ENCODE data around the gene AKIRIN2.
"Not testable (repeated sequence)": the region's sequence is repeated elsewhere in the genome, so short reads cannot be mapped to it uniquely, and the experiment has no call there.

Gene AKIRIN2

DNA sequence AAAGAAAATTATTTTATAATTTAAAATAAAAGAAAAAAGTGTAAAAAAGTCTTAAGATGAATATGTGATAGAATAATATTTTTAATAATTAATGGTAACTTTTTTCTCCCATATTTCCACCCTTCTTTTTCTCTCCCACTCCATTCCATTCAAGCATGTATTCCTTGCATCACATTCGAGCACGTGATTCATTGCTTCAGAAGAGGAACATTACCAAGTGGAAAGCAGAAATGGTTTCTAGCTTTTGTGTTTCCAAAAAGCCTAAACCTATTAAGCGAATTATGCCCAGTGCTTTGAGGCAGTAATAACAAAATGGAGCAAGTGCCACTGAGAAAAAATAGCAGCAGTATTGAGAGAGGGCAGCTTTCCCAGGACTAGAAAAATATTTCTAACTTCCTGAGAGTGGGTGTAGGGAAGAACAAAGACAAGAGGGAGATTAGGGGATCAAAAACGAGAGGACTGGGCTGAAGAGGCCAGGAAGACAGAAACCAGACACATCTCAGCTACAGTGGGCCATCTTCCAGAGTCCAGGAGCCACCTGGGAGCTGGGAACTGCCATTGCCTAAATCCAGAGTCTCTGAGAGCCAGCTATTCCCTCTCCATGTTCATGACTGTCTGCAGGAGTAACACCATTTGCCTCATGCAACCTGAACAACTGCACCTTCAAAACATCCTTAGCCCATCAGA is 15.0 kb upstream of the AKIRIN2 start:
- DNase-seq, result no peak

DNA sequence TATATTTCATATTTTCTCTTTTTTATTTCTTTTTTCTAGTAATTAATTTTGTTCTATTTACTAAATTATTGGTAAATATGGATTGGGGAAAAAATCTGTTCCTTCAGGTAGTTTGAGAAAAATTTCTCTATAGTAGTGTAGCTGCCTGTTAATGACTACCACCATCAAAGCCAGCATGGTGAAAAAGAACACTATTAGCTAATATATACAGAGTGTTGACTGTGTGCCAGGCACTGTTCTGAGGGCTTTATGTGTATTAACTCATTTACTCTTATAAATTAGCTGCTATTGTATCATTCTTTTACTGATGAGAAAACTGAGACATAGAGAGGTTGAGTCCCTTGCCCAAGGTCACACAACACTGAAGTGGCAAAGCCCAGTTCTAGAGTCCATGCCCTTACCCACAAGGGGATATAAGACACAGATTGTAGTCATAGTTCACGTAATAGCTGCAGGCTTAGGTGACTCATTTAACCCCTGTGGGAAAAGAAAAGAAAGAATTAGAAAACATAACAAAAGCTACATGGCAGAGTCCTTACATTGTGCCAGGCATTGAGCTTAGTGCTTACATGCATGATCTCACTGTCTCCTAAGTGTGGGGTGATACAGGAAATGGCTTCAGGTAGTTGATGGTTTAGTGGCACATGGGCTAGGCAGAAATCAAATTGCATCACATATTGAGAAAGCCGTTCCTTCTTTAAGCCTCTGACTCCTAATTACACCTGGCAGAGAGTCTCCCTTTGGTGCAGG is 12.2 kb upstream of the AKIRIN2 start:
- DNase-seq, result no peak

DNA sequence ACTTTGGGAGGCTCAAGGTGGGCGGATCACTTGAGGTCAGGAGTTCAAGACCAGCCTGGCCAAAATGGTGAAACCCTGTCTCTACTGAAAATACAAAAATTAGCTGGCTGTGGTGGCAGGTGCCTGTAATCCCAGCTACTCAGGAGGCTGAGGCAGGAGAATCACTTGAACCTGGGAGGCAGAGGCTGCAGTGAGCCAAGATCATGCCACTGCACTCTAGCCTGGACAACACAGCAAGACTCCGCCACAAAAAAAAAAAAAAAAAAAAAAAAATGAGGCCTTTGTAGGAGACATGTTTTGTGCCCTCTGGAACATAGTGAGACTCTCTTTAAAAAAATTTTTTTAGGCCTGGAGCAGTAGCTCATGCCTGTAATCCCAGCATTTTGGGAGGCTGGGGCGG is 10.7 kb upstream of the AKIRIN2 start:
- not testable (repeated sequence) for DNase-seq

DNA sequence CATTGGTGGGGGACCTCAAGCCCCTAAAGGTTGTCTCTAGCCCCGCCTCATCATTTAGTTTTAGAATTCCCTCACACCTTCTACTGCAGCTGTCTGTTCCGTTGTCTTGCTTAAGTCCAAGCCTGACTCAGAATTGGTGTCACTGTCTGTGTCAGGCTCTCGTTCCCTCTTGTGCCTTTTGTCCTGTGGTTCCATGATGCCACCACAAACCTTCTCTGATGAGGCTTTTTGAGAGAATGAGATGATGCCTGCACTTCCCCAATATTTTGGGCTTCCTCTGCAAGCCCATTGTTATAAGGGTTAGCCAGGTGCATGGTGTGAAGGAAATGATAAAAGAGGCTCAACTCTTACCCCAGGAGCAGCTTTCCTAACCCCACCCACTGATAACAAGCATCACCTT is 8.1 kb upstream of the AKIRIN2 start:
- DNase-seq, result no peak

DNA sequence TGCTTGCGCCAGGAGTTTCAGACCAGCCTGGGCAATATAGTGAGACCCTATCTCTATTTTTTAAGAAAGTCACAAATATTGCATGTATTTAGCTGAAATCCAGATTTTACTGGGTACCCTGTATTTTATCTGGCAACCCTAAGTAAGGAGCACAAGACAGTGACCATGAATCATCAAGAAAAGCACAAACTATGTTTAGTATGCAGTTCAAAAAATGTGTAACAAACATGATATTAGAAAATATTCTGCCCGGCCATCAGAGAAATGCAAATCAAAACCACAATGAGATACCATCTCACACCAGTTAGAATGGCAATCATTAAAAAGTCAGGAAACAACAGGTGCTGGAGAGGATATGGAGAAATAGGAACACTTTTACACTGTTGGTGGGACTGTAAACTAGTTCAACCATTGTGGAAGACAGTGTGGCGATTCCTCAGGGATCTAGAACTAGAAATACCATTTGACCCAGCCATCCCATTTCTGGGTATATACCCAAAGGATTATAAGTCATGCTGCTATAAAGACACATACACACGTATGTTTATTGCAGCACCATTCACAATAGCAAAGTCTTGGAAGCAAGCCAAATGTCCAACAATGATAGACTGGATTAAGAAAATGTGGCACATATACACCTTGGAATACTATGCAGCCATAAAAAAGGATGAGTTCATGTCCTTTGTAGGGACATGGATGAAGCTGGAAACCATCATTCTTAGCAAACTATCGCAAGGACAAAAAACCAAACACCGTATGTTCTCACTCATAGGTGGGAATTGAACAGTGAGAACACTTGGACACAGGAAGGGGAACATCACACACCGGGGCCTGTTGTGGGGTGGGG is 6.8 kb upstream of the AKIRIN2 start:
- DNase-seq, result not testable (repeated sequence)

GRCh38 chr6:87706187-87706966 is 4.3 kb upstream of the AKIRIN2 start:
- DNase-seq, result no peak

DNA sequence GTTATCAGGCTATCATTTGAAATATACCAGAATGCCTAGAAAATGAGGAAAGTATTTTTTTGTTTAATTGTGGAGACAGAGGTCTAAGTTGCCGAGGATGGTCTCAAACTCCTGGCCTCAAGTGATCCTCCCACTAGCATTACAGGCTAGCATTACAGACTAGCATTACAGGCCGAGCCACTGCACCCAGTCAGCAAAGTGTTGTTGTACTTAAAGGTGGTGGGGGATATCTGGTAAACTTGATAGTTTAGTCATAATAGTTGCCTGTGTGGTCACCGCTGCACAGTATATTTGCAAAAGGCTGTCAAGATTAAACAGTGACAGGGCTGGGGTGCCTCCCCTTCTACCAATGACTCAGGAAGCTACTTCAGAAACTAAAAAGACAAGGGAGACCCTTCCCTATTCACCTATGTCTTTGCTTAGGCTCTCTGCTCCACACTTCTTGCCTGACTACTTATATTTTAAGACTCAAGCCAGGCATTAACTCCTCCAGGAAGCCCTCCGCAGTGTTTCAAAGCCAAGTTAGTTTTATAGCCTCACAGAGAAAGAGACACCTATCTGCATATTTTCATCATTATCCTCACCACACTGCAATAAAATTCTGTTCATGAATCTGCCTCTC is 3.1 kb upstream of the AKIRIN2 start:
- DNase-seq, result no peak

- not testable (repeated sequence) for DNase-seq
Measured at GRCh38 chr6:87703039-87703438, 1.0 kb upstream of the AKIRIN2 start.

DNA sequence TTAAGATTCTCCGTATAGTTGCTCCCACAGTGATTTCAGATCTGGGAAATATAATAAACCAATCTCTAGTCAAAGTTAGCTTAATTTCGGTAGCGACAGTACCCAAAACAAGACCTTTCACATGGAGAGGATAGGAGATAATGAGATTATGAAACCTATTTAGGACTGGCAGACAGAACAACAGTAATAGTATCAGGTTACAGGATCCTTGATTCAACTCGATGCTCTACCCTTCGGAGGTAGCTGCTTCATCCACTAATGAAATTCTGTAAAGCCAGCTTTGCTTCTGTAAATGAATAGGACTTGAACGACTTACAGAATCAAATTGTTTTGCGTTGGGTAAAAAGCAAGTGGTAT is 534 bp upstream of the AKIRIN2 start:
- DNase-seq, result no peak

DNA sequence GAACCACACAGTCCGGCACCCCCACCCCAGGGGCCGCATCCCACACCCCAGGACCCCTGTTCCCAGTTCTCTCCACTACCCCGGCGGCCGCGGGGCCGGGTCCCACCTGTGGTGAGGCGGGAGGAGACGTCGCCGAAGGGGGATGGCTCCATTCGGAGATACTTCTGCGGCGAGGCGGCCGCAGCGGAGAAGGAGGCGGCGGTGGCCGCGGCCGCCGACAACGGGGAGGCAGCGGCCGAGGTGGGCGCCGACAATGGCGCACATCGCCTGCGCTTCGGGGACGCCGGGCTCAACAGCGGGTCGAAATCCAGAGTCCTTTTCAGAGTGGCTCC is 723 bp downstream of the AKIRIN2 start:
- DNase-seq, result no peak

DNA sequence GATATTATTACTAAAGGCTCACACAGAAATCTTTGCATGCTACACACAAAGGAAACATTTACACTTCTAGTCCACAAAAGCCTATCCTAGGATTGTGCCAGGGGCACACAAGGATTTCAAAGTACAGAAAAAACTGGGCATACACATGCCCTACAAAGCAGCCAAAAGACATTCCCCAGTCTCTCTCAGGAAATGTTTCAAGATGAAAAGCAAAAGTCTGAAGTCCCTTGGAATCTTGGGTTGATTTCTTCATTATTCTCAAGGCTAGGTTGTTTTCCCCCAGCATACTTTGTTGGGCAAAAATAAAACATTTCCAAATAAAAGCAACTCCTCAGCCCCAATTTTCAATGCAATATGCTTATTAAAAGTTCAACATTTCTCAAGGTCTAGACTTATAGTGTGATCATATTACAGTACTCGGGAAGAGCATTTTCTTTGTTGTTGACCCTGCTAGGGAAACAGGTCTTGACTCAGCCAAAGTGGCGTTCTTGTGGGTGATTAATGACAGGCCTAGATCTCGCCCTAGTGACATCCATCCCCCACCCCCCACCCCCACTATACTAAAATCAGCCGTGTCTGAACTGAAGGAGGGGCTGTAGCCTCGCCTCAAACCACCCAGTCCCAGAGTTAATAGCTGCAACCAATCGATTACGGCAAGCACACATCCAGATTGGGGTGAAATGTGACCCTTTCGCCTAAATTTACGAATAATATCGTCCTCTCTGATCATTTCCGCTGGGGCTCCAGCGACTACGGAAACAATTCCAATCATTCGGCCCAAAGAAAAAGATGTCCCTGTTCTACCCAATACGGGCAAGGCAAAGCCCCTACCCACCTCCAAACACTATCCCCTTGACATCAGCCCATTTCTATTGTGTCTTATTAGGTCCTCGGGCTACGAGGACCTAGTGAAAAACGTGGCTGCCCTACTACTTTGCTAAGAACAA is 1.4 kb downstream of the AKIRIN2 start:
- peak; percentile 16 for DNase-seq

- DNase-seq, result no peak
Measured at GRCh38 chr6:87699576-87699975, 2.5 kb downstream of the AKIRIN2 start.

DNA sequence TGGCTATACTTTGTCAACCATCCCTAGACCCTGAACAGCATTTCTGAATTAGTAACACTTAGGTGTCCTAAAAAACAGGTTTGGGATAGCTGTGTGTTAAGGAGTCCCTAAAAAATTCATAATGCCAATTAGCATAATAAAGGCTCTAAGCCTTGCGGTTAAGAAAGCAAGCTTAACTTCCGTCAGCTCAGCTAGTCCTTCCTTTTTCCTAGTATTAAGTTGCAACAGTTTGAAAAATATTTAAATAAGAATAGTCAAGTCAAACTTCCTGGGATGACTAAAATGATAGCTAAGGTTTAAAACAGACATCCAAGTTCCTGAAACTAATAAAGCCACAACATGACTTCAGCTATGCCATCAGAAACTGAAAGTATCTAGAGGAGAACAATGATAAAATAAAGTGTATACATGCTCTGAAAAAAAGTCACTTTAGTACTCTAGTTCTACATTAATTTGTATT is 3.5 kb downstream of the AKIRIN2 start:
- DNase-seq, result no peak

DNA sequence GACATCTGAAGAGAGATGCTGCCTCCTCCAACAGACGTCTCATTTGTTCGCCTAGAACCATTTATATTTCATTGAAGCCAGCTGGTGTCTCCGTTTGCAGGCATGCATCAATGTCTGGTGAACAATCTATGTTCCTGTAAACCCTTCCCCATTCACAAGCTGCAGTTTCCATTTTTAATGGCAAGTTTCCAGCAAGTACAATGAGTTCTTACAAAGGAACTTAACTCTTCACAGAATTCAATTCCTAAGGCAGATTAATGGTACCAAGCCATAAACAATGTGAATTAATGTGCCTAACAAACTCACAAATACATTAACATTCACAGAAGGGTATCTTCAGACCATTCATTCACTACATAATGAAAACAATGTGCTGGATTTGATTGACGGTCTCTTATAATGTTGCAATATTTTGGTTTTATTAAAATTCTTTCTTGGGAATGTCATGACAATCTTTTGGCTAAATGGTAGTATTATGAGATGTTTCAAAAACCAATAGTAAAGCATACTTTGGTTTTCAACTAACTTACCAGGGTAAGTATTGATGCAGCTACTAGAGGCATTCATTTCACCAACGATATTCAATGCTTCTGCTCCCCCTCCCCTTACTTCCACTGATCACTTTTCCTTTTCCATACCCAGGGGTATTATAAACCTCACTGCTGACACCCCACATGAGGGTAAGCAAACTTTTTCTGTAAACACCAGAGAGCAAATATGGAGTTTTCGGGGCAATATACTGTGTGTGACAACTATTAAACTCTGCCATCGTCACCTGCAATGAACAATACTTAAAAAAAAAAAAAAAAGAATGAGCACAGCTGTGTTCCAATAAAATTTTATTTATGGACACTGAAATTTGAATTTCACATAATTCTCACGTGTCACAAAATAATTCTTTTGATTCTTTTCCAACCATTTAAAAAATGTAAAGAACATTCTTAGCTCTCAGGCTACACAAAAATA is 4.2 kb downstream of the AKIRIN2 start:
- no peak for DNase-seq

GRCh38 chr6:87696817-87697216 is 5.2 kb downstream of the AKIRIN2 start:
- DNase-seq, result not testable (repeated sequence)

- DNase-seq, result no peak
Measured at GRCh38 chr6:87692086-87692485, 9.9 kb downstream of the AKIRIN2 start.

DNA sequence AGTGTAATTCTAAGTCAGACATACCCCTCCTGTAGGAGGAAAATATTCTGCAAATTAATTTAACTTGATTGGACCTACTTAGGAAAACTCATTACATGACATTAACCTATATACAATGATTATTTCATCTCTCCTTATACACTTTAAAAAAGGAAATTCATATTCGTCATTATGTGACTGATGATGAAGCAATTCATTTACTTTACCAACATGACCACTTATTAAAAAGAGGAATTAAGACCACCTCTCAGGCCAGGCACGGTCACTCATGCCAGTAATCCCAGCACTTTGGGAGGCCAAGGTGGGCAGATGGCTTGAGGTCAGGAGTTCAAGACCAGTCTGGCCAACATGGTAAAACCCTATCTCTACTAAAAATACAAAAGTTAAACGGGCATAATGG is 11.6 kb downstream of the AKIRIN2 start:
- no peak for DNase-seq

- not testable (repeated sequence) for DNase-seq
Measured at GRCh38 chr6:87687893-87688292, 14.1 kb downstream of the AKIRIN2 start.

- DNase-seq, result no peak
Measured at GRCh38 chr6:87687296-87687695, 14.7 kb downstream of the AKIRIN2 start.

DNA sequence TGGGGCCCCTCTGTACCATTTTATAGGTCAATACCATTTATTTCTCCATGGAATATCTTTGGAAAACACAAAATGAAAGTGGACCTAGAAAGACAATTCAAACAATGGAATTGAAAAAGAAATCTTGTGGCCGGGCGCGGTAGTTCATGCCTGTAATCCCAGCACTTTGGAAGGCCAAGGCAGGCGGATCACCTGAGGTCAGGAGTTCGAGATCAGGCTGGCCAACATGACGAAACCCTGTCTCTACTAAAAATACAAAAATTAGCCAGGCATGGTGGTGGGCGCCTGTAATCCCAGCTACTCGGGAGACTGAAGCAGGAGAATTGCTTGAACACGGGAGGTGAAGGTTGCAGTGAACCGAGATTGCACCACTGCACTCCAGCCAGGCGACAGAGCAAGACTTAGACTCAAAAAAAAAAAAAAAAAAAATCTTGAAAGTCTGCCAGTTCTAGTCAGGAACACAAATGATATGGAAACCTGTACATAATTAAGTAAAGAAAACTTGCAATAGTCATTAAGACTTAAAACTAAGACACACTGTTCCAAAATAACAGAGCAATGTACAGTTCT is 15.3 kb downstream of the AKIRIN2 start:
- DNase-seq, result not testable (repeated sequence)

Measured in stimulated activated CD4-positive, alpha-beta T cell treated with anti-CD3 and anti-CD28 coated beads, Interleukin-12 subunit alpha, Interleukin-12 subunit beta, amount 100 ng/mL, for 4 hours (primary cell).